Stimulated activated CD4-positive, alpha-beta T cell treated with anti-CD3 and anti-CD28 coated beads, Interleukin-2, amount 100 ng/mL, for 4 hours (primary cell): Measurements from ENCODE around the gene TUFM.
A peak's percentile ranks its signal among the peaks of the same experiment; 100 is the strongest.
"Not testable (repeated sequence)": the region's sequence is repeated elsewhere in the genome, so short reads cannot be mapped to it uniquely, and the experiment has no call there.

ENCODE experiments used
- DNase-seq: peaks from one replicate; pipeline ENCODE4 v3.0.0-alpha.2; 2020; ENCODE audit warnings: low read depth

The TUFM gene

GRCh38 chr16:28875134-28876018, 29.2 kb upstream of the TUFM start:
- no peak for DNase-seq

- DNase-seq = no peak
Observed at GRCh38 chr16:28874406-28874805, 28.3 kb upstream of the TUFM start.

- DNase-seq = peak; percentile 24
Observed at GRCh38 chr16:28873543-28874201, 27.5 kb upstream of the TUFM start.

- no peak for DNase-seq
Observed at GRCh38 chr16:28872952-28873351, 26.8 kb upstream of the TUFM start.

- no peak for DNase-seq
Observed at GRCh38 chr16:28869201-28869600, 23.1 kb upstream of the TUFM start.

- not testable (repeated sequence) for DNase-seq
Observed at GRCh38 chr16:28867646-28868045, 21.5 kb upstream of the TUFM start.

- no peak for DNase-seq
Observed at GRCh38 chr16:28867241-28867640, 21.1 kb upstream of the TUFM start.

- DNase-seq = no peak
Observed at GRCh38 chr16:28866454-28866804, 20.3 kb upstream of the TUFM start.

- DNase-seq = no peak
Observed at GRCh38 chr16:28865722-28866453, 19.7 kb upstream of the TUFM start.

- DNase-seq = no peak
Observed at GRCh38 chr16:28865001-28865688, 19.0 kb upstream of the TUFM start.

- DNase-seq = no peak
Observed at GRCh38 chr16:28863929-28864793, 18.0 kb upstream of the TUFM start.

GRCh38 chr16:28859326-28859725, 13.2 kb upstream of the TUFM start:
- no peak for DNase-seq

GRCh38 chr16:28858421-28858820, 12.3 kb upstream of the TUFM start:
- no peak for DNase-seq

GRCh38 chr16:28846933-28847273, 755 bp upstream of the TUFM start:
- no peak for DNase-seq

- DNase-seq = no peak
Observed at GRCh38 chr16:28845761-28846079, 428 bp downstream of the TUFM start.

- peak; percentile 29 for DNase-seq
Observed at GRCh38 chr16:28845293-28845692, 855 bp downstream of the TUFM start.

- DNase-seq = no peak
Observed at GRCh38 chr16:28844226-28844885, 1.8 kb downstream of the TUFM start.

- no peak for DNase-seq
Observed at GRCh38 chr16:28843766-28844165, 2.4 kb downstream of the TUFM start.

GRCh38 chr16:28842696-28843095, 3.5 kb downstream of the TUFM start:
- DNase-seq = no peak

GRCh38 chr16:28839899-28840298, 6.2 kb downstream of the TUFM start:
- DNase-seq = no peak

- no peak for DNase-seq
Observed at GRCh38 chr16:28839004-28839639, 7.0 kb downstream of the TUFM start.
